Activated CD8-positive, alpha-beta T cell treated with anti-CD3 and anti-CD28 coated beads for 36 hours (primary cell): ENCODE measurements around the gene ARSG. TPM values are rescaled to one million over a fixed set of nuclear protein-coding genes. Genes with fewer than 3 reads are reported as not detected.

ENCODE experiments used
- ATAC-seq: fragments of 200-7000 bp; cut with Tn5 transposase; one replicate; pipeline ENCODE4 v1.10.0; 2021; ENCODE audit warnings: mild to moderate bottlenecking, moderate library complexity
- CTCF ChIA-PET: fragments of 350-600 bp; sonication (Branson Sonifier 250); formaldehyde crosslinking; loops from one replicate; lab custom pipeline; 2021; ENCODE audit warnings: antibody characterized with exemption; lab: Charles Lee
- POLR2A ChIA-PET: fragments of 350-600 bp; sonication (Branson Sonifier 250); formaldehyde crosslinking; loops from one replicate; lab custom pipeline; 2021; ENCODE audit warnings: antibody characterized with exemption; lab: Charles Lee
- DNase-seq: peaks from one replicate; pipeline ENCODE4 v3.0.0-alpha.2; 2020
- H3K27ac Mint-ChIP-seq: one replicate; pipeline ENCODE4 v1.8.0; 2021; ENCODE audit warnings: mild to moderate bottlenecking, mixed read lengths
- H3K27me3 Mint-ChIP-seq: one replicate; pipeline ENCODE4 v1.8.0; 2021; ENCODE audit warnings: mixed read lengths
- H3K36me3 Mint-ChIP-seq: one replicate; pipeline ENCODE4 v1.8.0; 2021; ENCODE audit warnings: low read depth, mixed read lengths
- H3K4me1 Mint-ChIP-seq: one replicate; pipeline ENCODE4 v1.8.0; 2021; ENCODE audit warnings: low read depth, mixed read lengths
- H3K4me3 Mint-ChIP-seq: one replicate; pipeline ENCODE4 v1.8.0; 2021; ENCODE audit warnings: mild to moderate bottlenecking, moderate library complexity, mixed read lengths
- H3K9me3 Mint-ChIP-seq: one replicate; pipeline ENCODE4 v1.8.0; 2021; ENCODE audit warnings: mixed read lengths
- CTCF ChIP-seq: fragments of 200-600 bp; IDR thresholded peaks from one replicate; pipeline ENCODE4 v1.8.0; 2022; ENCODE audit warnings: antibody characterized with exemption, mild to moderate bottlenecking
- intact Hi-C: fragments of 100-400 bp; cut with micrococcal nuclease; formaldehyde crosslinking; loops from one replicate; pipeline ENCODE4 v1.10.0; 2022
- total RNA-seq, 2 experiments: library from RNA; stranded (reverse); gene quantifications; one replicate each; pipeline ENCODE4 v1.2.3, GENCODE V29; 2021

Gene ARSG
- total RNA-seq, 2 experiments from 2014 or later: 7.2 to 8.4 TPM

GRCh38 chr17:68379692-68380677 is 88.7 kb downstream of the ARSG start:
- no peak for TF ChIP-seq CTCF
- H3K4me3 Mint-ChIP-seq: no peak overlapping the region
- ChIA-PET CTCF (interaction anchor here (0.8 to 1.4 kb wide), 3 partner anchors 19 to 52 kb away, joined by 3 to 6 read pairs (median 3); no protein-coding TSS in a partner anchor), POLR2A (interaction anchor here (1.2 kb wide), 1 partner anchor 15 kb away, joined by 4 read pairs; no protein-coding TSS in a partner anchor)
- ATAC-seq (no peak), DNase-seq (no peak)
- H3K27me3 Mint-ChIP-seq: no peaks in the 10 kb centered on the region
- no peak overlapping the region for H3K27ac Mint-ChIP-seq
- H3K4me1 Mint-ChIP-seq: peaks cover 24% of the 10 kb centered on the region
- H3K9me3 Mint-ChIP-seq: no peaks in the 10 kb centered on the region
- no peaks in the 10 kb centered on the region for H3K36me3 Mint-ChIP-seq
- intact Hi-C loops: no loop called here

- Mint-ChIP-seq H3K4me1 (peaks cover 24% of the 10 kb centered on the region), H3K36me3 (no peaks in the 10 kb centered on the region), H3K27me3 (no peaks in the 10 kb centered on the region), H3K27ac (no peak overlapping the region), H3K4me3 (no peak overlapping the region), H3K9me3 (no peaks in the 10 kb centered on the region)
- CTCF ChIA-PET: interaction anchor here (0.9 to 1.0 kb wide), 2 partner anchors 17 to 51 kb away, joined by 3 to 4 read pairs; no protein-coding TSS in a partner anchor
- no peak for TF ChIP-seq CTCF
- POLR2A ChIA-PET: interaction anchor here (0.9 to 1.1 kb wide), 2 partner anchors 18 to 21 kb away, joined by 3 to 5 read pairs; no protein-coding TSS in a partner anchor
- ATAC-seq (peak; percentile 40), DNase-seq (peak; percentile 53)
- intact Hi-C loops: no loop called here
Observed at GRCh38 chr17:68381076-68381900, 90.0 kb downstream of the ARSG start.

GRCh38 chr17:68382582-68383085 is 91.3 kb downstream of the ARSG start:
- no peak overlapping the region for H3K27ac Mint-ChIP-seq
- DNase-seq: no peak
- intact Hi-C loops: no loop called here
- H3K4me1 Mint-ChIP-seq: peaks cover 24% of the 10 kb centered on the region
- ChIA-PET CTCF (interaction anchor here (1.0 to 1.4 kb wide), 3 partner anchors 16 to 93 kb away, joined by 3 to 4 read pairs (median 3); no protein-coding TSS in a partner anchor), POLR2A (interaction anchor here (0.9 to 1.1 kb wide), 2 partner anchors 16 to 23 kb away, joined by 3 to 5 read pairs; no protein-coding TSS in a partner anchor)
- H3K36me3 Mint-ChIP-seq: no peaks in the 10 kb centered on the region
- H3K9me3 Mint-ChIP-seq: no peaks in the 10 kb centered on the region
- no peaks in the 10 kb centered on the region for H3K27me3 Mint-ChIP-seq
- no peak for TF ChIP-seq CTCF
- H3K4me3 Mint-ChIP-seq: no peak overlapping the region
- ATAC-seq: no peak

GRCh38 chr17:68383120-68383442 is 91.8 kb downstream of the ARSG start:
- POLR2A ChIA-PET: interaction anchor here (1.0 kb wide), 1 partner anchor 36 kb away, joined by 5 read pairs; no protein-coding TSS in a partner anchor

More at GRCh38 chr17:68383120-68383442, 91.8 kb downstream of the ARSG start:
- CTCF ChIA-PET: interaction anchor here (0.8 to 1.4 kb wide), 3 partner anchors 34 to 94 kb away, joined by 3 to 4 read pairs (median 3); no protein-coding TSS in a partner anchor
- Mint-ChIP-seq H3K4me3 (no peak overlapping the region), H3K27me3 (no peaks in the 10 kb centered on the region), H3K36me3 (no peaks in the 10 kb centered on the region), H3K27ac (no peak overlapping the region), H3K9me3 (no peaks in the 10 kb centered on the region), H3K4me1 (peaks cover 24% of the 10 kb centered on the region)
- DNase-seq (no peak), ATAC-seq (no peak)
- intact Hi-C loops: no loop called here
- no peak for TF ChIP-seq CTCF
